ENCODE data around the gene ANXA2.
A peak's percentile ranks its signal among the peaks of the same experiment; 100 is the strongest.
"Not testable (repeated sequence)": the region's sequence is repeated elsewhere in the genome, so short reads cannot be mapped to it uniquely, and the experiment has no call there.

Gene ANXA2

GRCh38 chr15:60349589-60349988 is 48.2 kb downstream of the ANXA2 start:
- DNase-seq (ENCODE audit: low read depth, low spot score): no peak
- H3K27ac ChIP-seq: peak overlapping the region; percentile 54

GRCh38 chr15:60347480-60348049 is 50.2 kb downstream of the ANXA2 start:
- peak overlapping the region; percentile 54 for H3K27ac ChIP-seq
- DNase-seq (ENCODE audit: low read depth, low spot score): no peak

- H3K27ac ChIP-seq: peak overlapping the region; percentile 54
- DNase-seq (ENCODE audit: low read depth, low spot score): no peak
These were observed 51.1 kb downstream of the ANXA2 start for GRCh38 chr15:60346653-60347052.

- H3K27ac ChIP-seq: peak overlapping the region; percentile 54
- no peak for DNase-seq (ENCODE audit: low read depth, low spot score)
These were observed 51.7 kb downstream of the ANXA2 start for GRCh38 chr15:60346077-60346476.

GRCh38 chr15:60345598-60345997 is 52.2 kb downstream of the ANXA2 start:
- no peak for DNase-seq (ENCODE audit: low read depth, low spot score)
- peak overlapping the region; percentile 54 for H3K27ac ChIP-seq

GRCh38 chr15:60344987-60345386 is 52.8 kb downstream of the ANXA2 start:
- no peak for DNase-seq (ENCODE audit: low read depth, low spot score)
- peak overlapping the region; percentile 54 for H3K27ac ChIP-seq

GRCh38 chr15:60344461-60344860 is 53.3 kb downstream of the ANXA2 start:
- no peak for DNase-seq (ENCODE audit: low read depth, low spot score)
- peak overlapping the region; percentile 54 for H3K27ac ChIP-seq

GRCh38 chr15:60343221-60343970 is 54.4 kb downstream of the ANXA2 start:
- peak overlapping the region; percentile 54 for H3K27ac ChIP-seq
- DNase-seq (ENCODE audit: low read depth, low spot score): no peak

GRCh38 chr15:60340207-60340921 is 57.4 kb downstream of the ANXA2 start:
- DNase-seq (ENCODE audit: low read depth, low spot score): no peak
- peak overlapping the region; percentile 40 for H3K27ac ChIP-seq

GRCh38 chr15:60339236-60339635 is 58.5 kb downstream of the ANXA2 start:
- DNase-seq (ENCODE audit: low read depth, low spot score): no peak
- no peak overlapping the region for H3K27ac ChIP-seq

GRCh38 chr15:60338810-60339209 is 59.0 kb downstream of the ANXA2 start:
- H3K27ac ChIP-seq: no peak overlapping the region
- no peak for DNase-seq (ENCODE audit: low read depth, low spot score)

GRCh38 chr15:60337076-60337475 is 60.7 kb downstream of the ANXA2 start:
- no peak overlapping the region for H3K27ac ChIP-seq
- no peak for DNase-seq (ENCODE audit: low read depth, low spot score)

GRCh38 chr15:60335296-60335695 is 62.5 kb downstream of the ANXA2 start:
- H3K27ac ChIP-seq; DNase-seq (ENCODE audit: low read depth, low spot score): not testable (repeated sequence)

- DNase-seq (ENCODE audit: low read depth, low spot score): no peak
These were observed 68.8 kb downstream of the ANXA2 start for GRCh38 chr15:60328852-60329443.

GRCh38 chr15:60326824-60327654 is 70.7 kb downstream of the ANXA2 start:
- H3K27ac ChIP-seq: no peak overlapping the region
- DNase-seq (ENCODE audit: low read depth, low spot score): no peak

More at GRCh38 chr15:60328852-60329443, 68.8 kb downstream of the ANXA2 start:
- H3K27ac ChIP-seq: no peak overlapping the region

- no peak for DNase-seq (ENCODE audit: low read depth, low spot score)
- H3K27ac ChIP-seq: no peak overlapping the region
These were observed 71.4 kb downstream of the ANXA2 start for GRCh38 chr15:60326343-60326742.

- no peak for DNase-seq (ENCODE audit: low read depth, low spot score)
- H3K27ac ChIP-seq: no peak overlapping the region
These were observed 71.9 kb downstream of the ANXA2 start for GRCh38 chr15:60325905-60326304.

GRCh38 chr15:60324706-60325438 is 72.9 kb downstream of the ANXA2 start:
- H3K27ac ChIP-seq: no peak overlapping the region
- DNase-seq (ENCODE audit: low read depth, low spot score): no peak

- no peak for DNase-seq (ENCODE audit: low read depth, low spot score)
- no peak overlapping the region for H3K27ac ChIP-seq
These were observed 74.5 kb downstream of the ANXA2 start for GRCh38 chr15:60323322-60323721.

All from epithelial cell of prostate (primary cell).